ENCODE data around the gene HES1. TPM values are rescaled to one million over a fixed set of nuclear protein-coding genes. Genes with fewer than 3 reads are reported as not detected.
"Not testable (repeated sequence)": the region's sequence is repeated elsewhere in the genome, so short reads cannot be mapped to it uniquely, and the experiment has no call there.

Gene HES1
- total RNA-seq, 1 experiment from 2014 or later = 141 TPM

DNA sequence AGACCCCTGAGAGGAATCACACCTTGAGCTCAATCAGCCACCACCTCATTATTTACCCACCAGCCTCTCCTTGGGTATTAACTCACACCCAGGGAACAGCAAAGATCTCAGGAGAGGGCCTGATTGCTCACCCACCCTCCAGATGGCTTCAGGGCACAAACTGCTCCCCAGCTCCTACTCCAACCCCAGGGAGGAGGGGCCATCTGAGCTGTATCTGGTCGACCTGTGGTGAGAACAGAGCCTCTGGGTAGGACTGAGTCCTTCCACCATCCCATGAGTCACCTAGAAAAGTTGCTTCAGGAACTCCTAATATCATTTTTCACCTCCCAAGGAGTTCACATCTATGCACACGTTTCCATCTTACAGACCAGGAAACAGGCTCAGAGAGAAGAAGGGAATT, 44.8 kb upstream of the HES1 start:
- Mint-ChIP-seq H3K9me3 (ENCODE audit: low read depth, unreplicated experiment) (no peaks in the 10 kb centered on the region), H3K4me1 (ENCODE audit: low read depth, unreplicated experiment) (peaks cover 72% of the 10 kb centered on the region), H3K36me3 (ENCODE audit: insufficient read depth, unreplicated experiment) (peaks cover 18% of the 10 kb centered on the region), H3K4me3 (ENCODE audit: low read depth, unreplicated experiment) (no peak overlapping the region), H3K27ac (ENCODE audit: unreplicated experiment) (peak overlapping the region; percentile 84), H3K27me3 (ENCODE audit: unreplicated experiment) (no peaks in the 10 kb centered on the region)
- CTCF ChIA-PET = interaction anchor here (0.8 to 1.9 kb wide), 6 partner anchors 13 to 310 kb away, joined by 3 to 5 read pairs (median 3); no protein-coding TSS in a partner anchor
- BruUV-seq (replicated peaks) = no TSS peak
- intact Hi-C loops (cut with micrococcal nuclease; ENCODE audit: unreplicated experiment) = no loop called here
- peak; percentile 60 for DNase-seq
- TF ChIP-seq, protein P1, sequence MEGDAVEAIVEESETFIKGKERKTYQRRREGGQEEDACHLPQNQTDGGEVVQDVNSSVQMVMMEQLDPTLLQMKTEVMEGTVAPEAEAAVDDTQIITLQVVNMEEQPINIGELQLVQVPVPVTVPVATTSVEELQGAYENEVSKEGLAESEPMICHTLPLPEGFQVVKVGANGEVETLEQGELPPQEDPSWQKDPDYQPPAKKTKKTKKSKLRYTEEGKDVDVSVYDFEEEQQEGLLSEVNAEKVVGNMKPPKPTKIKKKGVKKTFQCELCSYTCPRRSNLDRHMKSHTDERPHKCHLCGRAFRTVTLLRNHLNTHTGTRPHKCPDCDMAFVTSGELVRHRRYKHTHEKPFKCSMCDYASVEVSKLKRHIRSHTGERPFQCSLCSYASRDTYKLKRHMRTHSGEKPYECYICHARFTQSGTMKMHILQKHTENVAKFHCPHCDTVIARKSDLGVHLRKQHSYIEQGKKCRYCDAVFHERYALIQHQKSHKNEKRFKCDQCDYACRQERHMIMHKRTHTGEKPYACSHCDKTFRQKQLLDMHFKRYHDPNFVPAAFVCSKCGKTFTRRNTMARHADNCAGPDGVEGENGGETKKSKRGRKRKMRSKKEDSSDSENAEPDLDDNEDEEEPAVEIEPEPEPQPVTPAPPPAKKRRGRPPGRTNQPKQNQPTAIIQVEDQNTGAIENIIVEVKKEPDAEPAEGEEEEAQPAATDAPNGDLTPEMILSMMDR (IDR thresholded peaks at IDR 0.05; ENCODE audit: unreplicated experiment) = no peak

DNA sequence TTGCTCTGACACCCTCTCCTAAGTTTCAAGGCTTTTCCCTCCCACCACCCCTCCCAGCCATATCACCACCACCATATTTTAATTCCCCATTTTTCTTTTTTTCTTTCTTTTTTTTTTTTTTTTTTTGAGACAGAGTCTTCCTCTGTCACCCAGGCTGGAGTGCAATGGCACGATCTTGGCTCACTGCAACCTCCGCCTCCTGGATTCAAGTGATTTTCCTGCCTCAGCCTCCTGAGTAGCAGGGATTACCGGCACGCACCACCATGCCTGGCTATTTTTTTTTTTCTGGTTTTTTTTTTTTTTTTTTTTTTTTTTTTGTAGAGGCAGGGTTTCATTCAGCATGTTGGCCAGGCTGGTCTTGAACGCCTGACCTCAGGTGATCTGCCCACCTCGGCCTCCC, 44.1 kb upstream of the HES1 start:
- H3K9me3 Mint-ChIP-seq (ENCODE audit: low read depth, unreplicated experiment); BruUV-seq (replicated peaks); H3K4me3 Mint-ChIP-seq (ENCODE audit: low read depth, unreplicated experiment); intact Hi-C loops (cut with micrococcal nuclease; ENCODE audit: unreplicated experiment); CTCF ChIA-PET; H3K27me3 Mint-ChIP-seq (ENCODE audit: unreplicated experiment); DNase-seq: not testable (repeated sequence)
- Mint-ChIP-seq H3K4me1 (ENCODE audit: low read depth, unreplicated experiment) (peaks cover 76% of the 10 kb centered on the region), H3K36me3 (ENCODE audit: insufficient read depth, unreplicated experiment) (peaks cover 18% of the 10 kb centered on the region), H3K27ac (ENCODE audit: unreplicated experiment) (peak overlapping the region; percentile 84)

DNA sequence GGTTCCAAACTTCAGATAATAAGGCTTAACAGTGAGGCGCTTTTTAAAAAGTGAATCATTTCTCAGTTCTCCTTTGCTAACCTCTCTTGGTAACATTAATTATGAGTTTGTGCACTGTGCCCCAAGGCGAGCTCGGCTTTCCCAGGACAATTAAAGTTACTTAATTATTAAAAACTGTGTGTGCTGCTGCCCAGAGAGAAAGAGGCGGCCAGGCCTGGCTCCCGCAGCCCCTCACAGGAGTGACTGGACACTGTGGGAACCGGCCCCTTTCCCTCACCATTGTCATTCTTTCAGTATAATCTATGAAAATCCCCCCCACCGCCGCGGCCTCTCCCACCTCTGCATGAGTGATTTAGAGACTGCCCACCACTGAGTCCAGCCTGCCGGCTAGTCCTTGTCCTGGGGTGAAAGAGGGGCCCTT, 43.1 kb upstream of the HES1 start:
- no TSS peak for BruUV-seq (replicated peaks)
- Mint-ChIP-seq H3K9me3 (ENCODE audit: low read depth, unreplicated experiment) (no peaks in the 10 kb centered on the region), H3K36me3 (ENCODE audit: insufficient read depth, unreplicated experiment) (peaks cover 18% of the 10 kb centered on the region), H3K27ac (ENCODE audit: unreplicated experiment) (no peak overlapping the region), H3K4me3 (ENCODE audit: low read depth, unreplicated experiment) (no peak overlapping the region), H3K4me1 (ENCODE audit: low read depth, unreplicated experiment) (peaks cover 76% of the 10 kb centered on the region), H3K27me3 (ENCODE audit: unreplicated experiment) (no peaks in the 10 kb centered on the region)
- TF ChIP-seq, protein P1 (IDR thresholded peaks at IDR 0.05; ENCODE audit: unreplicated experiment) = no peak
- CTCF ChIA-PET = no interaction called here
- intact Hi-C loops (cut with micrococcal nuclease; ENCODE audit: unreplicated experiment) = no loop called here
- DNase-seq = no peak

DNA sequence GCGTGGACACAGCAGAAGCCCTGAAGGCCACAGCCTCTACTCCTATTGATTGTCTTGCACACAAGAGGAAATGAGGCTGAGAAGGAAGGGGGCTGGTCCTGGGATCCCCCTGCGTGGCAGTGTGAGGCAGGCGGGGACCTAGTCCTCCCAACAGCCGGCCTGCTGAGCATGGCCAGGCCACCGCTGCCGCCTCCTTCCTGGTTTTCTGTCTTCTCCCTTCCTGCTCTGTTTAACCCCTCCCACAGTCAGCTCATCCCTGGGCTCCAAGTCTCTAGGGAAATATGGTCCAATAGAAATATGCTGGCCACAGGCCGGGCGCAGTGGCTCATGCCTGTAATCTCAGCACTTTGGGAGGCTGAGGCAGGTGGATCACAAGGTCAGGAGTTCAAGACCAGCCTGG, 42.1 kb upstream of the HES1 start:
- no TSS peak for BruUV-seq (replicated peaks)
- Mint-ChIP-seq H3K27me3 (ENCODE audit: unreplicated experiment) (peaks cover 2% of the 10 kb centered on the region), H3K27ac (ENCODE audit: unreplicated experiment) (no peak overlapping the region), H3K9me3 (ENCODE audit: low read depth, unreplicated experiment) (no peaks in the 10 kb centered on the region), H3K4me1 (ENCODE audit: low read depth, unreplicated experiment) (peaks cover 76% of the 10 kb centered on the region), H3K4me3 (ENCODE audit: low read depth, unreplicated experiment) (no peak overlapping the region), H3K36me3 (ENCODE audit: insufficient read depth, unreplicated experiment) (peaks cover 18% of the 10 kb centered on the region)
- DNase-seq = no peak
- TF ChIP-seq, protein P1 (IDR thresholded peaks at IDR 0.05; ENCODE audit: unreplicated experiment) = no peak
- intact Hi-C loops (cut with micrococcal nuclease; ENCODE audit: unreplicated experiment) = no loop called here
- CTCF ChIA-PET = interaction anchor here (0.5 kb wide), 1 partner anchor 706 kb away, joined by 4 read pairs; no protein-coding TSS in a partner anchor

DNA sequence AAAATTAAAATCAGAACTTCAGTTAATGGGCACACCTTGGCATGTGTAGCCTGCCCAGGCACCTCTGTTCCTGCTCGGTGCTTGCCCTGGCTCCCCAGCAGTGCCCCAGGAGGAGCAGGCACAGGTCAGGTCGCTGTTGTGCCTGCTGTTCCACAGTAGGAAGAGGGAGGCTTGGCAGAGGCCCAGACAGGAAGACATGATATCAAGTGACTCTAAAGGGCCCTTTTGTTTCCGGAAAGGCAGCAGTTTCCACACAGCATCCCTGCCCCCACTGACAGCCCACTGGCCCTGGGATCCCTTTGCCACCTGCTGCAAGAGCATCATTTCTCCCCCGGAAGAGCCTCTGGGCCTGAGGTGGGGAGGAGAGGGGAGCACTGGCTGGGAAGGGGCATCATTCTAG, 40.5 kb upstream of the HES1 start:
- Mint-ChIP-seq H3K27me3 (ENCODE audit: unreplicated experiment) (peaks cover 11% of the 10 kb centered on the region), H3K9me3 (ENCODE audit: low read depth, unreplicated experiment) (no peaks in the 10 kb centered on the region), H3K4me3 (ENCODE audit: low read depth, unreplicated experiment) (no peak overlapping the region), H3K27ac (ENCODE audit: unreplicated experiment) (peak overlapping the region; percentile 57), H3K4me1 (ENCODE audit: low read depth, unreplicated experiment) (peaks cover 73% of the 10 kb centered on the region), H3K36me3 (ENCODE audit: insufficient read depth, unreplicated experiment) (peaks cover 9% of the 10 kb centered on the region)
- DNase-seq = peak; percentile 77
- CTCF ChIA-PET = no interaction called here
- intact Hi-C loops (cut with micrococcal nuclease; ENCODE audit: unreplicated experiment) = no loop called here
- no TSS peak for BruUV-seq (replicated peaks)
- TF ChIP-seq, protein P1 (IDR thresholded peaks at IDR 0.05; ENCODE audit: unreplicated experiment) = no peak

Data from Calu3 (cell line).